Astrocyte (in vitro differentiated cells and primary cell): ENCODE results near the gene PPP2R2B. TPM values are rescaled to one million over a fixed set of nuclear protein-coding genes. Genes with fewer than 3 reads are reported as not detected.

Experiments used
- DNase-seq: peaks from one replicate; pipeline ENCODE4 v3.0.0-alpha.2; 2010; ENCODE audit warnings: low read depth
- FAIRE-seq: peaks from 2 replicates; lab custom pipeline; 2011; peaks lifted over from hg19 to GRCh38; lab: Jason Lieb, UNC
- H2AFZ ChIP-seq: 2 replicates; pipeline ENCODE4 v1.6.0; 2012; ENCODE audit warnings: low read depth, low read length, inconsistent platforms
- H3K27ac ChIP-seq: 2 replicates; pipeline ENCODE4 v1.5.1; 2011; ENCODE audit warnings: low read depth, low read length, inconsistent platforms
- H3K27me3 ChIP-seq: 2 replicates; pipeline ENCODE4 v1.6.0; 2011; ENCODE audit warnings: low read length, inconsistent platforms; ENCODE audit not compliant: insufficient read depth
- H3K36me3 ChIP-seq: 2 replicates; pipeline ENCODE4 v1.5.1; 2011; ENCODE audit warnings: low read length, inconsistent platforms; ENCODE audit not compliant: insufficient read depth
- H3K4me1 ChIP-seq: 2 replicates; pipeline ENCODE4 v1.5.1; 2011; ENCODE audit warnings: low read length, inconsistent platforms; ENCODE audit not compliant: insufficient read depth
- H3K4me2 ChIP-seq: 2 replicates; pipeline ENCODE4 v1.6.0; 2012; ENCODE audit warnings: low read length, inconsistent platforms
- H3K4me3 ChIP-seq: 2 replicates; pipeline ENCODE4 v1.5.1; 2011; ENCODE audit warnings: low read depth, mild to moderate bottlenecking, low read length, inconsistent platforms; ENCODE audit not compliant: insufficient read depth
- H3K79me2 ChIP-seq: 2 replicates; pipeline ENCODE4 v1.6.0; 2012; ENCODE audit warnings: mild to moderate bottlenecking, low read length, inconsistent platforms; ENCODE audit not compliant: insufficient read depth
- H3K9ac ChIP-seq: 2 replicates; pipeline ENCODE4 v1.6.0; 2012; ENCODE audit warnings: mild to moderate bottlenecking, low read length, inconsistent platforms
- H3K9me3 ChIP-seq: 2 replicates; pipeline ENCODE4 v1.5.1; 2012; ENCODE audit warnings: low read depth, mild to moderate bottlenecking, low read length, inconsistent platforms; ENCODE audit not compliant: insufficient read depth
- H4K20me1 ChIP-seq: 2 replicates; pipeline ENCODE4 v1.6.0; 2012; ENCODE audit warnings: low read length, inconsistent platforms; ENCODE audit not compliant: insufficient read depth
- H3K27ac Mint-ChIP-seq: one replicate; pipeline ENCODE4 v1.8.0; 2021; ENCODE audit warnings: mild to moderate bottlenecking, mixed read lengths; ENCODE audit not compliant: unreplicated experiment
- H3K27me3 Mint-ChIP-seq: one replicate; pipeline ENCODE4 v1.8.0; 2021; ENCODE audit warnings: low read depth, mixed read lengths; ENCODE audit not compliant: unreplicated experiment
- H3K36me3 Mint-ChIP-seq: one replicate; pipeline ENCODE4 v1.8.0; 2021; ENCODE audit warnings: low read depth, mixed read lengths; ENCODE audit not compliant: unreplicated experiment
- H3K4me1 Mint-ChIP-seq: one replicate; pipeline ENCODE4 v1.8.0; 2021; ENCODE audit warnings: low read depth, mixed read lengths; ENCODE audit not compliant: unreplicated experiment
- H3K4me3 Mint-ChIP-seq: one replicate; pipeline ENCODE4 v1.8.0; 2021; ENCODE audit warnings: mild to moderate bottlenecking, moderate library complexity, mixed read lengths; ENCODE audit not compliant: unreplicated experiment
- H3K9me3 Mint-ChIP-seq: one replicate; pipeline ENCODE4 v1.8.0; 2021; ENCODE audit warnings: mild to moderate bottlenecking, mixed read lengths; ENCODE audit not compliant: unreplicated experiment
- EZH2 ChIP-seq: IDR thresholded peaks from 2 replicates; pipeline ENCODE4 v1.6.1; 2012; ENCODE audit warnings: mild to moderate bottlenecking, low read length, inconsistent platforms; ENCODE audit not compliant: insufficient read depth
- total RNA-seq: library from RNA; stranded (reverse); gene quantifications from 2 replicates; pipeline ENCODE4 v1.2.1, GENCODE V29; 2021
- TF ChIP-seq, protein P1 (sequence below): IDR thresholded peaks from 2 replicates; pipeline ENCODE4 v1.5.1; 2011; ENCODE audit warnings: low read depth, mild to moderate bottlenecking, inconsistent platforms, low read length, moderate library complexity; ENCODE audit not compliant: insufficient read depth

Gene PPP2R2B
- total RNA-seq, 1 donor from 2014 or later, result 5.2 TPM

DNA sequence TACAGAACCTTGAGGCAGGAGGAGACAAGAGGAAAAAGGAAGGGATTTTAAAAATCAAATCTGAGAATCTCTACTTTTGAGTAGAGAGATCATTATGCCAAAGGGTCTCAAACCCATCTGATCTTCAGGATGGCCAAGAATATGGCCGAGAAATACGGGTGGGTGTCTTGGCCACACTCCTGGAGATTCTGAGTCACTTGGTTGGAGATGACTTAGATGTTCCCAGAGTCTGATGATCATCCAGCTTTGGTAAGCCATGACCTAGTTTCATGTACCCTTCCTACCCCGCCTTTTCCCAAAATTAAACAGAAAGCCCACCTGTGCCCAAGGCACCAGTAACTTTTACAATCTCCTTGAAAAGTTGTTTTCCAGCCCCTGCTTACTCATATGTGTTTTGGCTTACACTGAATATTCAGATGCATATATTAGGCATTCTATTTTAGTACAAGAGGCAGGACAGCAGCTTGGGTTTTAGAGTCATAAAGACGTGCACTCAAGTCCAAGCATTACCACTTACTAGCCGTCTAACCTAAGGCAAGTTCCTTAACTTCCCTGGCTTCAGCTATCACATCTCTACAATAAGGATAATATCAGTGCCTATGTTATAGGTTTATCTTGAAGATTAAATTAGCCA, 195.5 kb downstream of the PPP2R2B start:
- H3K36me3 ChIP-seq, result no peaks in the 10 kb centered on the region
- no peaks in the 10 kb centered on the region for H3K27me3 ChIP-seq
- H3K4me2 ChIP-seq, result no peak overlapping the region
- H3K4me1 ChIP-seq, result no peaks in the 10 kb centered on the region
- H4K20me1 ChIP-seq, result no peaks in the 10 kb centered on the region
- H3K27ac Mint-ChIP-seq, result no peak overlapping the region
- H3K4me3 Mint-ChIP-seq, result no peak overlapping the region
- H3K4me1 Mint-ChIP-seq, result no peaks in the 10 kb centered on the region
- FAIRE-seq (no peak), DNase-seq (no peak)
- TF ChIP-seq, protein P1, sequence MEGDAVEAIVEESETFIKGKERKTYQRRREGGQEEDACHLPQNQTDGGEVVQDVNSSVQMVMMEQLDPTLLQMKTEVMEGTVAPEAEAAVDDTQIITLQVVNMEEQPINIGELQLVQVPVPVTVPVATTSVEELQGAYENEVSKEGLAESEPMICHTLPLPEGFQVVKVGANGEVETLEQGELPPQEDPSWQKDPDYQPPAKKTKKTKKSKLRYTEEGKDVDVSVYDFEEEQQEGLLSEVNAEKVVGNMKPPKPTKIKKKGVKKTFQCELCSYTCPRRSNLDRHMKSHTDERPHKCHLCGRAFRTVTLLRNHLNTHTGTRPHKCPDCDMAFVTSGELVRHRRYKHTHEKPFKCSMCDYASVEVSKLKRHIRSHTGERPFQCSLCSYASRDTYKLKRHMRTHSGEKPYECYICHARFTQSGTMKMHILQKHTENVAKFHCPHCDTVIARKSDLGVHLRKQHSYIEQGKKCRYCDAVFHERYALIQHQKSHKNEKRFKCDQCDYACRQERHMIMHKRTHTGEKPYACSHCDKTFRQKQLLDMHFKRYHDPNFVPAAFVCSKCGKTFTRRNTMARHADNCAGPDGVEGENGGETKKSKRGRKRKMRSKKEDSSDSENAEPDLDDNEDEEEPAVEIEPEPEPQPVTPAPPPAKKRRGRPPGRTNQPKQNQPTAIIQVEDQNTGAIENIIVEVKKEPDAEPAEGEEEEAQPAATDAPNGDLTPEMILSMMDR, result no peak
- no peak for TF ChIP-seq EZH2
- H3K79me2 ChIP-seq, result no peaks in the 10 kb centered on the region
- no peak overlapping the region for H3K4me3 ChIP-seq
- H3K36me3 Mint-ChIP-seq, result no peaks in the 10 kb centered on the region
- H3K27ac ChIP-seq, result no peak overlapping the region
- no peak overlapping the region for H2AFZ ChIP-seq
- H3K27me3 Mint-ChIP-seq, result no peaks in the 10 kb centered on the region
- no peak overlapping the region for H3K9ac ChIP-seq
- H3K9me3 Mint-ChIP-seq, result no peaks in the 10 kb centered on the region
- H3K9me3 ChIP-seq, result no peaks in the 10 kb centered on the region

DNA sequence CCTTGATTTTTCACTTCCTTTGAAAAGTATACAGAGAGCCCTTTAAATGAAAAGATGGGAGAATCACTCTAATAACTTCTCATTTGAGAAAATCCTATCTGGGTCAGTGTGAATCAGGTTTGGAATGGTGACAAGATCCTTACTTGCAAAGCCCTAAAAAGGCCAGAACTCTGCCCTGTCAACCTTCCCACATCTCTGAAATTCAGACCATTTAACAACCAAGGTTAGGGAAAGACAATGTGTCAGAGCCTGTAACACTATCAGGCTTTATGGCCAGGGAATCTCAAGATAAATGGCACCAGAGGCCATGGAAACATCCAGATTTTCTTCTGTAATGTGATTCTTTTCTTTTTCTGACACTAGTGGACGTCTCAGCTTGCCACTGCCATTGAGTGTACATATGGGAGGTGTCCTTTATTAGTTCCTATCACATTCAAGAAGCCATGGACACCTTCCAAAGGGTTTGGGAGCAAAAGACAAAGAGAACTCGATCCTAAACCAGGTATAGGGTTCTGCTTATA, 196.9 kb downstream of the PPP2R2B start:
- Histone ChIP-seq H3K9ac (no peak overlapping the region), H3K27ac (no peak overlapping the region), H3K4me3 (no peak overlapping the region), H3K36me3 (no peaks in the 10 kb centered on the region), H3K4me1 (no peaks in the 10 kb centered on the region), H4K20me1 (no peaks in the 10 kb centered on the region), H3K79me2 (no peaks in the 10 kb centered on the region), H2AFZ (no peak overlapping the region), H3K4me2 (no peak overlapping the region), H3K9me3 (no peaks in the 10 kb centered on the region), H3K27me3 (no peaks in the 10 kb centered on the region)
- Mint-ChIP-seq H3K27ac (no peak overlapping the region), H3K9me3 (no peaks in the 10 kb centered on the region), H3K4me3 (no peak overlapping the region), H3K36me3 (no peaks in the 10 kb centered on the region), H3K27me3 (no peaks in the 10 kb centered on the region), H3K4me1 (no peaks in the 10 kb centered on the region)
- DNase-seq, result no peak
- no peak for FAIRE-seq
- TF ChIP-seq EZH2, result no peak
- TF ChIP-seq, protein P1, result no peak
